Neuron (in vitro differentiated cells): Measurements from ENCODE around the gene BEAN1.
"Not testable (repeated sequence)": the region's sequence is repeated elsewhere in the genome, so short reads cannot be mapped to it uniquely, and the experiment has no call there.

Experiments
- H2AFZ ChIP-seq: one replicate; pipeline ENCODE4 v1.6.1; 2013; ENCODE audit warnings: low read depth, mild to moderate bottlenecking, inconsistent platforms, low read length, moderate library complexity
- H3K27me3 ChIP-seq: one replicate; pipeline ENCODE4 v1.6.1; 2013; ENCODE audit warnings: low read length; ENCODE audit not compliant: insufficient read depth
- H3K36me3 ChIP-seq: one replicate; pipeline ENCODE4 v1.6.1; 2013; ENCODE audit warnings: low read length; ENCODE audit not compliant: insufficient read depth
- H3K4me1 ChIP-seq: one replicate; pipeline ENCODE4 v1.6.1; 2013; ENCODE audit warnings: low read length; ENCODE audit not compliant: insufficient read depth
- H3K4me3 ChIP-seq: 2 replicates; pipeline ENCODE4 v1.5.1; 2013; ENCODE audit warnings: mild to moderate bottlenecking, low read length, moderate library complexity
- H3K9me3 ChIP-seq: one replicate; pipeline ENCODE4 v1.6.1; 2013; ENCODE audit warnings: low read length

BEAN1 gene

DNA sequence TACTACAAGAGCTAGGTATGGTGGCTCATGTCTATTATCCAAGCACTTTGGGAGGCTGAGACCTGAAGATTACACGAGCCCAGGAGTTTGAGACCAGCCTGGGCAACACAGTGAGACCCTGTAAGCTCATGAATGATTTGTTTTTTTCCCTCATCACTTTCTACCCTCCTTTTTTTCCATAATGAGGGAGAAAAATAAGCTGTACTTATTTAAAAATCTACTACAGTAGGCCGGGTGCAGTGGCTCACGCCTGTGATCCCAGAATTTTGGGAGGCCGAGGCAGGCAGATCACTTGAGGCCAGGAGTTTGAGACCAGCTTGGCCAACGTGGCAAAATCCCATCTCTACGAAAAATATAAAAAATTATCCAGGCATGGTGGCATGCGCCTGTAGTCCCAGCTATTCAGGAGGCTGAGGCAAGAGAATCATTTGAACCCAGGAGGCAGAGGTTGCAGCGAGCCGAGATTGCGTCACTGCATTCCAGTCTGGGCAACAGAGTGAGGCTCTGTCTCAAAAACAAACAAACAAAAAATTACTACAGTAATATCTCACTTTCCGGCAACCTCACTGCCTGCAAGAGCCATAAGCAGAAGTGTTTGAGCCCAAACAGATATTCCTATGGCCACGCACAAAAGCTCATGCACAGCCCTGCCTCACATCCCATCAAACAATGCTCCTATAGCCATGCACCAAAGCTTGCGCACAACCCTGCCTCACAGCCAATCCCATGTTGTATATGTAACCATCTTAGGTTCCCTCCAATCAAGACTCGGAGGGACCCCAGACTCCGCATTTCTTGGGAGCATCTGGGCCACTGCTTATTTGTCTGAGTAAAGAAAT, 85.4 kb downstream of the BEAN1 start:
- Histone ChIP-seq H3K4me1 (peaks cover 25% of the 10 kb centered on the region), H2AFZ (no peak overlapping the region), H3K36me3 (no peaks in the 10 kb centered on the region), H3K27me3 (no peaks in the 10 kb centered on the region), H3K9me3 (no peaks in the 10 kb centered on the region), H3K4me3 (no peak overlapping the region)

DNA sequence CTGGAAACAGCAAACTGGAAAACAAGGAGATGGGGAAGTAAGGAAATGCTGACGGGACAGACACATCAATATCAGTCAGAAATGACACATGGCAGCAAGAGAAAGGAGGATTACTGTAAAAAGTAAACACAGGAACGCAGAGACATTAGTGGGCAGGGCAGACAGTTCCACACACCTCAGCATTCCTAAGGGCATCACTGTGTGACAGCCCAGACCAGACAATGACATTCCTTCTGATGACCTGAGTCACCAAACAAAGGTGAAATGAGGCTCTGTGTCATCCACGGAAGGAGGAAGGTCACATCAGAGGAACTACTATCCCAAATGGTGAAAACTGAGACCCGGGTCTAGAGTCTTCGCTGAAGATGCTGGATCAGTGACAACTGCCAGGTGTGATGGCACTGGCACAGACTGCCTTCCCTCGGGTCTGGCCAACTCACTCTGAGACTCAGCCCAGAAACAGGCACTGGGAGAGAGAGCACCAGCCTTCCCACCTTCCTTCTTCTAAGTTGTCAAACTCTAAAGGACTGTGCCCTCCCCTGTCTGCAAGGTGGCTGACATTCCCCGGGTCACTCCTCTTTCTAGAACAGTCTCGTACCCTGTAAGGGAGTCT, 86.1 kb downstream of the BEAN1 start:
- Histone ChIP-seq H3K4me3 (no peak overlapping the region), H3K4me1 (peaks cover 32% of the 10 kb centered on the region), H3K9me3 (no peaks in the 10 kb centered on the region)

GRCh38 chr16:66514391-66514790, 87.3 kb downstream of the BEAN1 start:
- not testable (repeated sequence) for H3K36me3 ChIP-seq, H3K27me3 ChIP-seq, H3K9me3 ChIP-seq, H2AFZ ChIP-seq, H3K4me3 ChIP-seq
- peaks cover 32% of the 10 kb centered on the region for H3K4me1 ChIP-seq

More for the DNA sequence above, 86.1 kb downstream of the BEAN1 start:
- H3K27me3 ChIP-seq, result no peaks in the 10 kb centered on the region
- no peaks in the 10 kb centered on the region for H3K36me3 ChIP-seq
- no peak overlapping the region for H2AFZ ChIP-seq

DNA sequence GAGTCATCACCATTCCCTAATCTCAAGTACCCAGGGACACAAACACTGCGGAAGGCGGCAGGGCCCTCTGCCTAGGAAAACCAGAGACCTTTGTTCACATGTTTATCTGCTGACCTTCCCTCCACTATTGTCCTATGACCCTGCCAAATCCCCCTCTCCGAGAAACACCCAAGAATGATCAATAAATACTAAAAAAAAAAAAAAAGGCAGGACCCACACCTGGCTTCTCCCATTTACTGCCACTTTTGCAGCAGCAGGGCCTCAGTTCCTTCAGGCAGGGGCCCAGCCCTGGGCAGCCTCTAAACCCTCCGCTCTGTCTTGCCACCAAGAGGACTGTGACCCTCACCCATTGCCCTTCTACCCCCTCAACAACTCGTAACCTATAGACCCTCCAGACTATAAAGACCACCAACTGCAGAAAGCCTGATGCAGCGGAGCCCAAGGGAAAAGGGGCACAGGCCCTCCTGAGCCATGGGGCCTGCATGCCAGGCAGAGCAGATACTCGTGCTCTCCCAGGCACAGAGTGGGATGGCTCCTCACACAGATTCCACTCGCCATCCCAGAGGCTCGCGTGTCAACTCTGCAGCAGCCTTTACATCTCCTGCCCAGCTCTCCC, 88.0 kb downstream of the BEAN1 start:
- not testable (repeated sequence) for H3K27me3 ChIP-seq, H3K9me3 ChIP-seq, H2AFZ ChIP-seq, H3K36me3 ChIP-seq, H3K4me3 ChIP-seq
- peaks cover 32% of the 10 kb centered on the region for H3K4me1 ChIP-seq

DNA sequence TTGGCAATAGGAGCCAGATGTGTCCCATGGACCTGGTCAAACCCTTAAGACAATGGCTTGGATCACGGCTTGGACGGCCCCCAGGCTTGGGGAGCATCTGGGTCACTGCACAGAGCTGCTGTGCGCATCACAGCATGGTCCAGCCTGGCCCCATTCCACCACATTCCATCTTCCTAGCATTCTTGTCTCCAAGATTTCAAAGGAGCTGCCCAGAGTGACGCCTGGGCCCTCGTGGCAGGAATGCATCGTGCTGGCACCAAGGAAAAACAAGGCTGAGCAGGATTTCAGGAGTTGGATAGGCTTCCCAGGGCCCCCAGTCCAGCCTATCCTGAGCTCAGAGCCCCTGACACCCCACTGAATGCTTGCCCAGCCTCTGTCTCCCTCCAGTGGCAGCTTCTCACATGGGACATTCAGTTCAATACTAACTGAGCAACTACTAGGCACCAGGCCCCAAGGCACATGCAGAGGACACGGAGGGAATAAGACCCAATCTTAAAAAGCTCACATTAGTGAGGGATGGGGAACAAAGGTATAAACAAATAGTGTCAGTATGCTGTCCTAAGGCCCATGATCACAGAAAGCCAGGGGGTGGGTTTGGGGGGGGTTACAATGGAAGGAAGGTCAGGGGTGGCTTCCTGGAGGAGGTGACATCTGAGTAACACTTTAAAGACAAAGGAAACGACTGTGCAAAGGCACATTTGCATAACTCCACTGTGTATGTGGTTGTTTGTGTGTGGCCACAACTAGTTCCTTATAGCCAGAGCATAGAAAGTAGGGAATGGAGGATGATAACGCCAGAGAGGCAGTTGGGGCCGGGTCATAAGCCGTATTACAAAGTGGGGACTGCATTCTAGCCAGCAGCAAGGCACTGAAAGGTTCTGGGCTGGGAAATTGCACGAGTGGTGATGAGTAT, 88.8 kb downstream of the BEAN1 start:
- H3K4me1 ChIP-seq, result peaks cover 32% of the 10 kb centered on the region
- H3K36me3 ChIP-seq, result no peaks in the 10 kb centered on the region
- H3K27me3 ChIP-seq, result no peaks in the 10 kb centered on the region
- no peak overlapping the region for H3K4me3 ChIP-seq
- no peaks in the 10 kb centered on the region for H3K9me3 ChIP-seq
- no peak overlapping the region for H2AFZ ChIP-seq

- no peaks in the 10 kb centered on the region for H3K9me3 ChIP-seq
- peaks cover 27% of the 10 kb centered on the region for H3K4me1 ChIP-seq
- no peaks in the 10 kb centered on the region for H3K36me3 ChIP-seq
- no peak overlapping the region for H3K4me3 ChIP-seq
- H3K27me3 ChIP-seq, result no peaks in the 10 kb centered on the region
- H2AFZ ChIP-seq, result no peak overlapping the region
Observed at GRCh38 chr16:66516509-66516807, 89.4 kb downstream of the BEAN1 start.

DNA sequence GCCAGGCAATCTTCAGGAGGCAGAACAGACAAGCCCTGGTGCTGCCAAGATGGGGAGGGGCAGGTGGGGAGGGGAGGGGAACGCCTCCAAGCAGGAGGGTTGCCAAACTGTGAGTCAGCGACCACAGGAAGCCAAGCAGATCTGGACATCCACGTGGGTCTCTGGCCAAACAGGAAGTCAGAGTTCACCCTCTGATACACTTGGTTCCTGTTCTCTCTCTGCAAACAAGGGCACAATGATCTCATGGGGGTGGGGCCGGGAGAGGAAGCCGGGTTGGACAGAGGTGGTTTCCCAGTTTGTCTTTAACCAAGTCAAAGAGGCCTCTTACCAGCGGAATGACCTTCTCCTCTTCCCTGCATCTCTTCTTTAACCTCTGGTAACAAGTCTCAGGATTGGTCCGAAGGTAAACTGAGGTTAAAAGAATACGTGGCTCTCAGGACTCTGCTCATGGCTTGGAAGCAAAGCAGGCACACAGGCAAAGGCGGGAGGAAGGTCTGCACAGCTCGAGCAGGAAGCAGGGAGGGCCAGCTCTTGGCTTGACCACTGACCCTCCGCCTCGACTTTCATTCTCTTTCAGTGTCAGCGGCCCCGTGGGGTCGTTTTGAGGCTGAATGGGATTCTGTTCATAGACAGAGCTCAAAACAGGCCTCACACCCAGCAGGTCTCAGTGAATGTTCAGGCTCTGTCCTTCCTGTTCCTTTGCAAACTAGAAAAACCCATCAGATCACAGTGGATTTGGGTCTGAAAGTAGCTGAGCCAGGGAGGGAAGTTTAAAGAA, 89.9 kb downstream of the BEAN1 start:
- no peaks in the 10 kb centered on the region for H3K9me3 ChIP-seq
- H3K4me3 ChIP-seq, result no peak overlapping the region
- H3K36me3 ChIP-seq, result no peaks in the 10 kb centered on the region
- H3K4me1 ChIP-seq, result peaks cover 22% of the 10 kb centered on the region
- no peak overlapping the region for H2AFZ ChIP-seq
- no peaks in the 10 kb centered on the region for H3K27me3 ChIP-seq

GRCh38 chr16:66517586-66518263, 90.6 kb downstream of the BEAN1 start:
- no peaks in the 10 kb centered on the region for H3K9me3 ChIP-seq
- no peaks in the 10 kb centered on the region for H3K27me3 ChIP-seq
- no peak overlapping the region for H2AFZ ChIP-seq
- H3K36me3 ChIP-seq, result no peaks in the 10 kb centered on the region
- H3K4me3 ChIP-seq, result no peak overlapping the region
- peaks cover 18% of the 10 kb centered on the region for H3K4me1 ChIP-seq

DNA sequence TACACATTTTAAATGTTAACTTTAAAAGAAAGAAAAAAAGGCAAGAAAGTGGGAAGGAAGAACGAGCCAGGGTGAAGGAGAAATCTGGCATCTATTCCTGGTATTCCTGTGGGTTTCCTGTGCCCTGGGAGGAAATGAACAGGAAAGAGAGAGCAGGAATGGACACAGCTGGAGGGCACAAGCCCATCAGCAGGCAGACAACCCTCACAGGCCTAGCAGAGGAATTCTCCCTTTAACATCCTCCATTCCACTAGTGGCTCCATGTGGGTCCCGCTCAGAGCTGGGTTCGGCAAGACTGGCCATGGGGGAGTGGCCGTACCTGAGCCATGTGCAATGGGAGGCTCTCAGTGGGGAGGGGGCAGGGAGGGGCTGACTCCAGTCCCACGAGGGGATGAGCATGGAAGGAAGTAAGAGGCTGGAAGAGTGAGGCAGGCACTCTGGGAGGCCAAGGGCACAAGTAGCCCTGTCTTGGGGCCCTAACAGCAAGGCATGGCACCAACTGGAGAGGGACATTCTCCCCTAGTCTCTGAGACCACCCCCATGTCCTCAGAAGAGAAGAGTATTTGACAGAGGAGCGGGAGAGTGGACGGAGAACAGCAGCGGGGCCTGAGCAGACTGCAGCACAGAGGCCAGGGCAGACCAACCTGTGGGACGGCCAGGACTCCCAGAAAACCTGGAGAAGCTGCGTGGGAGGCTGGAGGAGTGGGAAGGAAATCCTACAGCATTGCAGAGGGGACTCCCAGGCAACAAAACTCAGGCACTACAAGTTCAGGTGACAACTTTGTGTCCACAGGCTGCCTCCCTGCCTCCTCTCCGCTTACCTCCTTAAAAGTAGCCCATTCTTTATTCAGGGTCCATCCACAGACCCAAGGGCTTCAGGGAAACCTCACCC, 92.6 kb downstream of the BEAN1 start:
- Histone ChIP-seq H2AFZ (no peak overlapping the region), H3K36me3 (peaks cover 3% of the 10 kb centered on the region), H3K9me3 (no peaks in the 10 kb centered on the region), H3K4me1 (peaks cover 18% of the 10 kb centered on the region), H3K27me3 (no peaks in the 10 kb centered on the region), H3K4me3 (no peak overlapping the region)

- H2AFZ ChIP-seq, result no peak overlapping the region
Observed at GRCh38 chr16:66520406-66521170, 93.5 kb downstream of the BEAN1 start.

DNA sequence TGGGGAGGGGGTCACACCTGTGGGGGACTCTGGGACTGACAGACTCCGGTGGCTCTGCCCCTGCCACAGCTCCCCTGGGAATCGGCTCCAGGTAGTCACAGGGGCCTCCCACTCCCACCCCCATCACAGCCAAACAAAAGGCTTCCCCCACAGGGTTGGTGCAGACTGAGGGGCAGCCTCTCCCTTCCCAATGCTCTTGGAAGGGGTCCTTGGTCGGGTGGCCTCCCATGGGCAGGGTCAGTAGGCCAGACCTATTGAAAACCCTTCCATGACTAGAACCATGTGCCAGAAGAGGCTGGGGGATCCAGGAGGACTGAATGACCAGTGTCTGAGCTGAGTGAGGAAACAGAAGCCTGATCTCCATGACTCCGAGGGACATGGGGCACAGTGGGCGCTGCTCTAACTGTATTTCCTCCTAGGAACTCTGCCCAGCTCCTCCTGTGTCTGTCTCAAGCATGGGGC, 94.2 kb downstream of the BEAN1 start:
- H3K9me3 ChIP-seq, result no peaks in the 10 kb centered on the region
- peaks cover 18% of the 10 kb centered on the region for H3K4me1 ChIP-seq
- H3K27me3 ChIP-seq, result no peaks in the 10 kb centered on the region
- no peak overlapping the region for H3K4me3 ChIP-seq
- peaks cover 15% of the 10 kb centered on the region for H3K36me3 ChIP-seq
- H2AFZ ChIP-seq, result no peak overlapping the region

More at GRCh38 chr16:66520406-66521170, 93.5 kb downstream of the BEAN1 start:
- Histone ChIP-seq H3K4me1 (peaks cover 18% of the 10 kb centered on the region), H3K9me3 (no peaks in the 10 kb centered on the region), H3K36me3 (peaks cover 9% of the 10 kb centered on the region), H3K27me3 (no peaks in the 10 kb centered on the region), H3K4me3 (no peak overlapping the region)
